ENCODE data around the gene TNFRSF8. TPM values are rescaled to one million over a fixed set of nuclear protein-coding genes. Genes with fewer than 3 reads are reported as not detected.

The TNFRSF8 gene
- total RNA-seq, 1 experiment from 2014 or later: not detected

DNA sequence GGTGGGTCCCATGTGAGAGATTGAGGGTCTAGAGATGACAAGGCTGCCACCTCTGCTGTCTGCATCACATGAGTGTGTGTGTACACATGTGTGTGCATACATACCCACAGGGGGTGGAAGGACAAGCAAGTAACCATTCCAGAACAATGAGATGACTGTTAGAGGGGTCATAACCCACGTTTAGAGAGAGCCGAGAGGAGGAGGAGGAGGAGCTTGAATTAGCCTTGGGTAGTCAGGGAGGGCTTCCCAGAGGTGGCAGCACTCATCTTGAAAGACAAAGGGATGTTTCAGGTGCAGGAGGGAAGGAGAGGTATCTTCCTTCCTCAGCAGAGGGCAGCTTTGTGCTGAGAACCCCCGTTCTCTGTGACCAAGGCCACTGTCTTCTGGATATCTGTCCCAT lies 125.0 kb downstream of the TNFRSF8 start:
- peaks cover 32% of the 10 kb centered on the region for H3K27me3 ChIP-seq (replicated peaks; ENCODE audit: insufficient read depth, low read depth, low read length, poor library complexity)
- no peaks in the 10 kb centered on the region for H3K9me3 ChIP-seq (ENCODE audit: low read depth, low read length, poor library complexity, severe bottlenecking)
- no peak for DNase-seq (ENCODE audit: low spot score)
- POLR2A ChIA-PET (ENCODE audit: low non-redundant PET): no interaction called here
- H3K36me3 ChIP-seq (ENCODE audit: insufficient read depth, low read length, poor library complexity, severe bottlenecking): no peaks in the 10 kb centered on the region
- intact Hi-C loops (cut with micrococcal nuclease; ENCODE audit: unreplicated experiment): no loop called here
- TF ChIP-seq EZH2 (IDR thresholded peaks at IDR 0.05; ENCODE audit: borderline replicate concordance, low read depth, low read length, poor library complexity, severe bottlenecking): no peak
- no peaks in the 10 kb centered on the region for H3K4me1 ChIP-seq (ENCODE audit: insufficient read depth, low read length, poor library complexity, severe bottlenecking)
- CTCF ChIA-PET: no interaction called here
- BruUV-seq (replicated peaks): no TSS peak
- no peak overlapping the region for H3K4me3 ChIP-seq (ENCODE audit: low read depth, low read length, poor library complexity, severe bottlenecking)
- no peak overlapping the region for H3K27ac ChIP-seq (ENCODE audit: low read depth, low read length, poor library complexity, severe bottlenecking)

DNA sequence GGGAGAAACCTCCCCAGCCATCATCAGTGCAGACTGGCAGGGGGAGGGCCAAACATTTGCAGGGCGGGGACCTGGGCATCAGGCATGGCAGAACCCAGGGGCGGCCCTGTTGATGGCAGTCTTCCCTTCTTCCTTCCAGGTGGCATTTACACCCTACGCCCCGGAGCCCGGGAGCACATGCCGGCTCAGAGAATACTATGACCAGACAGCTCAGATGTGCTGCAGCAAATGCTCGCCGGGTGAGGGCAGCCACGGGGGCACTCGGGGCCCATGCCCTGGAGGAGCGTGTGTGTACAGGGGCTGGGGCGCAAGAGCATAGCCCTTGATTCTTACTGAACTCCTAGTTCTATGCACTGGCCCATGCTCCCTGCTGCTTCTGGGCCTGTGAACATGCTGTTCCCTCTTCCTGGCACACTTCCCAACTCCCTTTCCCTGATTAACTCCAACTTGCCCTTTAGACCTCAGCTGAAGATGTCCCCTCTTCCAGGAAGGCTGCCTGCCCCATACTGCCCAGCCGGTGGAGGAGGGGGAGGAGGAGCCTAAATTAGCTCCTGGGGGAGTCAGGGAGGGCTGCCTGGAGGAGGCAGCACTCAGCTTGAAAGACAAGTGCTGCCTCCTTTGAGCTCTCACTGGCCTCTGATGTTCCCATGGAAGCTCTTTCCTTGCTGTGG lies 125.7 kb downstream of the TNFRSF8 start:
- TF ChIP-seq CTCF (conservative IDR thresholded peaks at IDR 0.05; ENCODE audit: low read depth, low read length): no peak
- TF ChIP-seq EZH2 (IDR thresholded peaks at IDR 0.05; ENCODE audit: borderline replicate concordance, low read depth, low read length, poor library complexity, severe bottlenecking): no peak
- H3K27ac ChIP-seq (ENCODE audit: low read depth, low read length, poor library complexity, severe bottlenecking): no peak overlapping the region
- H3K4me1 ChIP-seq (ENCODE audit: insufficient read depth, low read length, poor library complexity, severe bottlenecking): no peaks in the 10 kb centered on the region
- H3K4me3 ChIP-seq (ENCODE audit: low read depth, low read length, poor library complexity, severe bottlenecking): no peak overlapping the region
- BruUV-seq (replicated peaks): no TSS peak
- DNase-seq (ENCODE audit: low spot score): no peak
- POLR2A ChIA-PET (ENCODE audit: low non-redundant PET): no interaction called here
- CTCF ChIA-PET: no interaction called here
- no peaks in the 10 kb centered on the region for H3K9me3 ChIP-seq (ENCODE audit: low read depth, low read length, poor library complexity, severe bottlenecking)
- H3K36me3 ChIP-seq (ENCODE audit: insufficient read depth, low read length, poor library complexity, severe bottlenecking): no peaks in the 10 kb centered on the region
- H3K27me3 ChIP-seq (replicated peaks; ENCODE audit: insufficient read depth, low read depth, low read length, poor library complexity): peaks cover 33% of the 10 kb centered on the region
- intact Hi-C loops (cut with micrococcal nuclease; ENCODE audit: unreplicated experiment): no loop called here

DNA sequence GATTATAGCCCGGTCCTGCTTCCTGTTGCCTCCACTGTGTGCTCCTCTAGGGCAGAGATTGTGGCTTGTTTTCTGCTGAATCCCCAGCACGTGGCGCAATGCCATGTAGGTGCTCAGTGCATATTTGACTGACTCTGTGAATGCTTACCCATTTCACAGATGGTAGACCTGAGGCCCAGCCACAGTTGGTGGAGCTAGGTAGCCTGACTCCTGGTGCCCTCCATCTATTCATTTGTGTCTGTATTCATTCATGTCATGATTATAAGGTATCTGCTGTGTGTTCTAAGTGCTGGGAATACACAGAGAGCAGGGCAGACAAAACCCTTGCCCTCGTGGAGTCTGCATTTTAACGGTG lies 126.2 kb downstream of the TNFRSF8 start:
- no peaks in the 10 kb centered on the region for H3K4me1 ChIP-seq (ENCODE audit: insufficient read depth, low read length, poor library complexity, severe bottlenecking)
- no peak for DNase-seq (ENCODE audit: low spot score)
- TF ChIP-seq EZH2 (IDR thresholded peaks at IDR 0.05; ENCODE audit: borderline replicate concordance, low read depth, low read length, poor library complexity, severe bottlenecking) (no peak), CTCF (conservative IDR thresholded peaks at IDR 0.05; ENCODE audit: low read depth, low read length) (no peak)
- no peak overlapping the region for H3K4me3 ChIP-seq (ENCODE audit: low read depth, low read length, poor library complexity, severe bottlenecking)
- intact Hi-C loops (cut with micrococcal nuclease; ENCODE audit: unreplicated experiment): no loop called here
- ChIA-PET POLR2A (ENCODE audit: low non-redundant PET) (no interaction called here), CTCF (no interaction called here)
- H3K27ac ChIP-seq (ENCODE audit: low read depth, low read length, poor library complexity, severe bottlenecking): no peak overlapping the region
- no peaks in the 10 kb centered on the region for H3K9me3 ChIP-seq (ENCODE audit: low read depth, low read length, poor library complexity, severe bottlenecking)
- no TSS peak for BruUV-seq (replicated peaks)
- no peaks in the 10 kb centered on the region for H3K36me3 ChIP-seq (ENCODE audit: insufficient read depth, low read length, poor library complexity, severe bottlenecking)
- peaks cover 33% of the 10 kb centered on the region for H3K27me3 ChIP-seq (replicated peaks; ENCODE audit: insufficient read depth, low read depth, low read length, poor library complexity)
